Liver (tissue), 9 donors: ENCODE data around the gene PCYOX1L. TPM values are rescaled to one million over a fixed set of nuclear protein-coding genes. Genes with fewer than 3 reads are reported as not detected.

Experiments used
- DNase-seq: peaks from one replicate; pipeline ENCODE4 v3.0.0-alpha.2; 2017; ENCODE audit warnings: low spot score
- H3K27ac ChIP-seq, 2 donors: one replicate each; pipeline ENCODE4 v1.7.0; 2013; ENCODE audit warnings: inconsistent platforms in 2 of 2, low read length in 2 of 2, control low read depth in 1 of 2, low read depth in 1 of 2, mild to moderate bottlenecking in 1 of 2
- H3K27me3 ChIP-seq, 4 donors: one replicate each; pipeline versions ENCODE4 v1.6.1 to v1.7.0; 2013; ENCODE audit warnings: low read length in 3 of 4, inconsistent platforms in 1 of 4, mild to moderate bottlenecking in 1 of 4, moderate library complexity in 1 of 4; ENCODE audit not compliant: control insufficient read depth in 4 of 4, insufficient read depth in 4 of 4
- H3K36me3 ChIP-seq, 4 donors: one replicate each; pipeline versions ENCODE4 v1.6.1 to v1.7.0; 2013; ENCODE audit warnings: low read length in 3 of 4, mild to moderate bottlenecking in 3 of 4, low read depth in 1 of 4, moderate library complexity in 1 of 4; ENCODE audit not compliant: control insufficient read depth in 4 of 4, insufficient read depth in 3 of 4
- H3K4me1 ChIP-seq, 4 donors: one replicate each; pipeline versions ENCODE4 v1.6.1 to v1.7.0; 2013; ENCODE audit warnings: low read length in 3 of 4, mild to moderate bottlenecking in 3 of 4, moderate library complexity in 1 of 4; ENCODE audit not compliant: control insufficient read depth in 4 of 4, insufficient read depth in 4 of 4
- H3K4me3 ChIP-seq, 3 donors: one replicate each; pipeline versions ENCODE4 v1.6.1 to v1.7.0; 2013; ENCODE audit warnings: low read length in 3 of 3, control low read depth in 1 of 3, low read depth in 1 of 3, mild to moderate bottlenecking in 1 of 3
- H3K9ac ChIP-seq, 2 donors: one replicate each; pipeline ENCODE4 v1.7.0; 2013; ENCODE audit warnings: low read length in 2 of 2, mild to moderate bottlenecking in 2 of 2, moderate library complexity in 2 of 2, control low read depth in 1 of 2, low read depth in 1 of 2
- H3K9me3 ChIP-seq, 4 donors: one replicate each; pipeline versions ENCODE4 v1.6.1 to v1.7.0; 2013; ENCODE audit warnings: low read length in 3 of 4; ENCODE audit not compliant: control insufficient read depth in 4 of 4
- CTCF ChIP-seq: fragments of 150-350 bp; IDR thresholded peaks from 2 replicates; pipeline ENCODE4 v1.5.1; 2017; ENCODE audit warnings: improper control_type of control experiment, low read depth, low read length; ENCODE audit not compliant: missing input control
- EGR1 ChIP-seq, 2 donors: IDR thresholded peaks; 2 replicates each; pipeline ENCODE4 v1.6.1; 2016 to 2018; ENCODE audit warnings: antibody characterized with exemption in 2 of 2, low read depth in 2 of 2
- FOXA1 ChIP-seq: IDR thresholded peaks from 2 replicates; pipeline ENCODE4 v1.6.1; 2016; ENCODE audit warnings: antibody characterized with exemption
- FOXA2 ChIP-seq: IDR thresholded peaks from 2 replicates; pipeline ENCODE4 v1.6.1; 2016; ENCODE audit warnings: antibody characterized with exemption
- GABPA ChIP-seq, 2 donors: IDR thresholded peaks in 1 of 2; conservative IDR thresholded peaks in 1 of 2; 2 replicates each; pipeline ENCODE4 v1.6.1; 2016; ENCODE audit warnings: antibody characterized with exemption in 2 of 2, mild to moderate bottlenecking in 1 of 2, moderate library complexity in 1 of 2
- HNF4A ChIP-seq, 2 donors: conservative IDR thresholded peaks; 2 replicates each; pipeline ENCODE4 v1.6.1; 2016; ENCODE audit warnings: antibody characterized with exemption in 2 of 2, mild to moderate bottlenecking in 2 of 2
- HNF4G ChIP-seq: IDR thresholded peaks from 2 replicates; pipeline ENCODE4 v1.6.1; 2016; ENCODE audit warnings: antibody characterized with exemption
- JUND ChIP-seq, 2 donors: IDR thresholded peaks; 2 replicates each; pipeline ENCODE4 v1.6.1; 2016; ENCODE audit warnings: antibody characterized with exemption in 2 of 2
- NR2F2 ChIP-seq: IDR thresholded peaks from 2 replicates; pipeline ENCODE4 v1.6.1; 2016; ENCODE audit warnings: antibody characterized with exemption
- RAD21 ChIP-seq, 2 donors: IDR thresholded peaks; 2 replicates each; pipeline ENCODE4 v1.6.1; 2016; ENCODE audit warnings: antibody characterized with exemption in 2 of 2, mild to moderate bottlenecking in 2 of 2
- REST ChIP-seq: IDR thresholded peaks from 2 replicates; pipeline ENCODE4 v1.6.1; 2016; ENCODE audit warnings: antibody characterized with exemption, mild to moderate bottlenecking
- RXRA ChIP-seq, 2 donors: IDR thresholded peaks; 2 replicates each; pipeline ENCODE4 v1.6.1; 2017 to 2018; ENCODE audit warnings: antibody characterized with exemption in 2 of 2, mild to moderate bottlenecking in 1 of 2
- SP1 ChIP-seq: IDR thresholded peaks from 2 replicates; pipeline ENCODE4 v1.6.1; 2018; ENCODE audit warnings: antibody characterized with exemption, mild to moderate bottlenecking
- TAF1 ChIP-seq: conservative IDR thresholded peaks from 2 replicates; pipeline ENCODE4 v1.6.1; 2016; ENCODE audit warnings: antibody characterized with exemption, mild to moderate bottlenecking
- YY1 ChIP-seq: IDR thresholded peaks from 2 replicates; pipeline ENCODE4 v1.6.1; 2016; ENCODE audit warnings: antibody characterized with exemption, mild to moderate bottlenecking
- ZBTB33 ChIP-seq: IDR thresholded peaks from 2 replicates; pipeline ENCODE4 v1.6.1; 2016; ENCODE audit warnings: antibody characterized with exemption
- WGBS: extraction: QIAGEN DNeasy Blood & Tissue Kit; methylation state at CpG from one replicate; pipeline ENCODE4 v1.1.7; 2013; 5-methylcytosine and 5-hydroxymethylcytosine counted together
- polyA plus RNA-seq, 2 donors: library from polyadenylated mRNA; stranded (reverse) in 1 of 2; unstranded in 1 of 2; fragments of 200-250 nt in 1 of 2; fragments of >200 nt in 1 of 2; fragmentation: Nextera tagmentation in 1 of 2; extraction: Ambion mirVana in 1 of 2; gene quantifications; one replicate each; pipeline versions ENCODE4 v1.2.1 to v1.2.3, GENCODE V29; 2013 to 2015
- total RNA-seq, 2 donors: library from RNA; depleted of rRNA; stranded (reverse); fragments of >200 nt; gene quantifications; one replicate each; pipeline ENCODE4 v1.2.3, GENCODE V29; 2014
- TF ChIP-seq, protein P1 (sequence below): IDR thresholded peaks from 2 replicates; pipeline ENCODE4 v1.6.1; 2016; ENCODE audit warnings: antibody characterized with exemption
- TF ChIP-seq, protein P2 (sequence below): IDR thresholded peaks from 2 replicates; pipeline ENCODE4 v1.6.1; 2016; ENCODE audit warnings: antibody characterized with exemption
- donor health status: healthy.
- donor health status: healthy.
- donor health status: healthy.
- donor health status: healthy.
- donor health status: healthy.

Gene PCYOX1L
- total and polyA plus RNA-seq, 4 donors = 0.47 to 4.4 (median 1.1) TPM

DNA sequence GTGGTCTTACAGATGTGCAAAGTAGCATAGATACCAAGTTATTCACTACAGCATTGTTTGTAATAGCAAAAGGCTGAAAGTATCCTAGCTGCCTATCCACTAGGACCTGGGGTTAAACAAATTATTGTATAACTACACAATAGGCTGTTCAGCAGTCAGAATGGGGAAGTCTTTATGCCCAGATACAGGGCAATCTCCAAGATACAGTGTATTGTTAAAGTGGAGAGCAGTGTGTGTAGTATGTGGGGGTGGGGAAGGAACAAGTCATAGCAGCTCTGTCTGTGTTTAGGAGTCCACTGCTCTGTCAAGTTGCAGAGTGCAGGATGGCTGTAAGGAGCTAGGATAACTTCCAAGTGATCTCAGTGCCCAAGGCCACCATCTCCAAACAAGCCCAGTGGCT is 5.5 kb downstream of the PCYOX1L start:
- Histone ChIP-seq H3K36me3 (no peaks in the 10 kb centered on the region), H3K4me1 (peaks cover 0 to 2% (median 0%) of the 10 kb centered on the region in 4 donors), H3K4me3 (no peak overlapping the region), H3K9me3 (no peaks in the 10 kb centered on the region), H3K27me3 (no peaks in the 10 kb centered on the region), H3K9ac (no peak overlapping the region), H3K27ac (no peak overlapping the region)
- no peak for DNase-seq
- no peak for TF ChIP-seq SP1
- no peak for TF ChIP-seq REST
- TF ChIP-seq HNF4G = no peak
- TF ChIP-seq RXRA (IDR thresholded peaks at IDR 0.05) = no peak
- no peak for TF ChIP-seq GABPA (IDR thresholded peaks at IDR 0.05 in 1 of 2, conservative IDR thresholded peaks at IDR 0.05 in 1 of 2)
- no peak for TF ChIP-seq CTCF
- no peak for TF ChIP-seq YY1
- TF ChIP-seq, protein P1, sequence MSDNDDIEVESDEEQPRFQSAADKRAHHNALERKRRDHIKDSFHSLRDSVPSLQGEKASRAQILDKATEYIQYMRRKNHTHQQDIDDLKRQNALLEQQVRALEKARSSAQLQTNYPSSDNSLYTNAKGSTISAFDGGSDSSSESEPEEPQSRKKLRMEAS = no peak
- TF ChIP-seq FOXA1 = no peak
- TF ChIP-seq TAF1 = no peak
- no peak for TF ChIP-seq NR2F2
- TF ChIP-seq EGR1 (IDR thresholded peaks at IDR 0.05; ENCODE audit: low read depth in 2 of 2) = no peak
- TF ChIP-seq RAD21 (IDR thresholded peaks at IDR 0.05) = no peak
- TF ChIP-seq, protein P2, sequence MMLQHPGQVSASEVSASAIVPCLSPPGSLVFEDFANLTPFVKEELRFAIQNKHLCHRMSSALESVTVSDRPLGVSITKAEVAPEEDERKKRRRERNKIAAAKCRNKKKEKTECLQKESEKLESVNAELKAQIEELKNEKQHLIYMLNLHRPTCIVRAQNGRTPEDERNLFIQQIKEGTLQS = no peak
- no peak for TF ChIP-seq JUND (IDR thresholded peaks at IDR 0.05)

- no peak overlapping the region for H3K9ac ChIP-seq
- no peaks in the 10 kb centered on the region for H3K27me3 ChIP-seq
- H3K9me3 ChIP-seq = no peaks in the 10 kb centered on the region
- no peak for DNase-seq
- no peaks in the 10 kb centered on the region for H3K4me1 ChIP-seq
- H3K4me3 ChIP-seq = no peak overlapping the region
- H3K27ac ChIP-seq = no peak overlapping the region
- H3K36me3 ChIP-seq = no peaks in the 10 kb centered on the region
- 95% methylated on average over 9 of the region's 9 CpGs for WGBS
- TF ChIP-seq HNF4A (conservative IDR thresholded peaks at IDR 0.05) = no peak
- TF ChIP-seq FOXA1 = no peak
- no peak for TF ChIP-seq REST
- no peak for TF ChIP-seq CTCF
- no peak for TF ChIP-seq EGR1 (IDR thresholded peaks at IDR 0.05; ENCODE audit: low read depth in 2 of 2)
- no peak for TF ChIP-seq FOXA2
- TF ChIP-seq HNF4G = no peak
- no peak for TF ChIP-seq JUND (IDR thresholded peaks at IDR 0.05)
- TF ChIP-seq, protein P2 = no peak
- no peak for TF ChIP-seq SP1
- no peak for TF ChIP-seq RXRA (IDR thresholded peaks at IDR 0.05)
- TF ChIP-seq ZBTB33 = no peak
Observed at GRCh38 chr5:149363936-149364335, 6.1 kb downstream of the PCYOX1L start.
